Neuronal stem cell (in vitro differentiated cells): ENCODE measurements around the gene P2RX7.

ENCODE experiments used
- DNase-seq: peaks from one replicate; pipeline ENCODE4 v3.0.0-alpha.2; 2013; ENCODE audit warnings: low spot score
- H2AFZ ChIP-seq: one replicate; pipeline ENCODE4 v1.6.1; 2013; ENCODE audit warnings: mild to moderate bottlenecking, low read length, inconsistent platforms
- H2AK5ac ChIP-seq: 2 replicates; pipeline ENCODE4 v1.6.1; 2013; ENCODE audit warnings: low read depth, mild to moderate bottlenecking, inconsistent platforms, low read length, moderate library complexity, mixed read lengths
- H2BK120ac ChIP-seq: 2 replicates; pipeline ENCODE4 v1.6.1; 2013; ENCODE audit warnings: low read depth, mild to moderate bottlenecking, inconsistent platforms, low read length, moderate library complexity, mixed read lengths
- H2BK12ac ChIP-seq: one replicate; pipeline ENCODE4 v1.6.1; 2013; ENCODE audit warnings: low read length, inconsistent platforms
- H2BK15ac ChIP-seq: 2 replicates; pipeline ENCODE4 v1.6.1; 2013; ENCODE audit warnings: mild to moderate bottlenecking, low read length, inconsistent platforms, mixed read lengths
- H2BK5ac ChIP-seq: one replicate; pipeline ENCODE4 v1.6.1; 2013; ENCODE audit warnings: inconsistent platforms, mild to moderate bottlenecking, low read length, moderate library complexity
- H3K14ac ChIP-seq: one replicate; pipeline ENCODE4 v1.6.1; 2013; ENCODE audit warnings: low read length, inconsistent platforms
- H3K18ac ChIP-seq: 2 replicates; pipeline ENCODE4 v1.6.1; 2013; ENCODE audit warnings: low read length, inconsistent platforms
- H3K23ac ChIP-seq: 2 replicates; pipeline ENCODE4 v1.6.1; 2013; ENCODE audit warnings: low read depth, mild to moderate bottlenecking, mixed read lengths, low read length, inconsistent platforms; ENCODE audit not compliant: poor library complexity
- H3K27ac ChIP-seq: replicated peaks from 3 replicates; pipeline ENCODE4 v1.5.1; 2013; ENCODE audit warnings: low read length, inconsistent platforms
- H3K27me3 ChIP-seq, 3 experiments: 2 replicates each; pipeline ENCODE4 v1.6.1; 2013; ENCODE audit warnings: low read length in 3 of 3, mild to moderate bottlenecking in 2 of 3, inconsistent platforms in 1 of 3, low read depth in 1 of 3, mixed read lengths in 1 of 3, moderate library complexity in 1 of 3; ENCODE audit not compliant: control insufficient read depth in 3 of 3, insufficient read depth in 3 of 3
- H3K36me3 ChIP-seq, 2 donors: replicated peaks in 1 of 2; 2 replicates each; pipeline ENCODE4 v1.6.1; 2013; ENCODE audit warnings: low read length in 2 of 2; ENCODE audit not compliant: control insufficient read depth in 2 of 2, insufficient read depth in 2 of 2
- H3K4ac ChIP-seq: 2 replicates; pipeline ENCODE4 v1.6.1; 2013; ENCODE audit warnings: inconsistent platforms, mild to moderate bottlenecking, low read length, moderate library complexity
- H3K4me1 ChIP-seq, 2 donors: 1 replicate in 1 of 2; 2 replicates in 1 of 2; pipeline ENCODE4 v1.6.1; 2013; ENCODE audit warnings: low read length in 2 of 2, low read depth in 1 of 2; ENCODE audit not compliant: control insufficient read depth in 2 of 2, insufficient read depth in 1 of 2
- H3K4me2 ChIP-seq: one replicate; pipeline ENCODE4 v1.6.1; 2013; ENCODE audit warnings: mild to moderate bottlenecking, low read length, inconsistent platforms; ENCODE audit not compliant: insufficient read depth, poor library complexity, severe bottlenecking
- H3K4me3 ChIP-seq, 2 donors: 2 replicates each; pipeline ENCODE4 v1.5.1; 2013; ENCODE audit warnings: low read length in 2 of 2, mild to moderate bottlenecking in 2 of 2, inconsistent platforms in 1 of 2, moderate library complexity in 1 of 2
- H3K79me1 ChIP-seq: one replicate; pipeline ENCODE4 v1.6.1; 2013; ENCODE audit warnings: low read depth, mild to moderate bottlenecking, inconsistent platforms, low read length, moderate library complexity
- H3K9ac ChIP-seq: one replicate; pipeline ENCODE4 v1.6.1; 2013; ENCODE audit warnings: mild to moderate bottlenecking, low read depth, low read length, inconsistent platforms; ENCODE audit not compliant: poor library complexity
- H3K9me3 ChIP-seq, 2 donors: replicated peaks in 1 of 2; 2 replicates each; pipeline versions ENCODE3 to v1.6.1; 2013; ENCODE audit warnings: low read length in 2 of 2, mild to moderate bottlenecking in 2 of 2, inconsistent platforms in 1 of 2, low read depth in 1 of 2, mixed read lengths in 1 of 2, moderate library complexity in 1 of 2; ENCODE audit not compliant: control insufficient read depth in 2 of 2, insufficient read depth in 1 of 2
- H4K8ac ChIP-seq: one replicate; pipeline ENCODE4 v1.6.1; 2013; ENCODE audit warnings: low read depth, mild to moderate bottlenecking, inconsistent platforms, low read length, moderate library complexity
- H4K91ac ChIP-seq: one replicate; pipeline ENCODE4 v1.6.1; 2013; ENCODE audit warnings: low read length, low read depth, mild to moderate bottlenecking, inconsistent platforms; ENCODE audit not compliant: poor library complexity
- WGBS, 2 donors: extraction: QIAGEN DNeasy Blood & Tissue Kit; methylation state at CpG; one replicate each; pipeline ENCODE4 v1.1.7; 2013; ENCODE audit warnings: missing lambda C conversion rate in 2 of 2, mixed read lengths in 1 of 2; ENCODE audit not compliant: insufficient read length in 2 of 2, insufficient replicate concordance in 1 of 2; ENCODE audit errors: extremely low coverage in 2 of 2; 5-methylcytosine and 5-hydroxymethylcytosine counted together

The P2RX7 gene

GRCh38 chr12:121165316-121165715 lies 32.6 kb downstream of the P2RX7 start:
- H3K4me3 ChIP-seq, result no peak overlapping the region
- WGBS, 2 donors, result no CpG with 5 or more reads among the region's 9 CpGs
- H2BK15ac ChIP-seq, result no peak overlapping the region
- H3K4me1 ChIP-seq, result no peaks in the 10 kb centered on the region
- H3K27ac ChIP-seq, result no peak overlapping the region
- no peaks in the 10 kb centered on the region for H3K9me3 ChIP-seq
- H3K23ac ChIP-seq, result no peak overlapping the region
- H3K9ac ChIP-seq, result no peak overlapping the region
- H3K79me1 ChIP-seq, result no peaks in the 10 kb centered on the region
- H2BK12ac ChIP-seq, result no peak overlapping the region
- H3K4me2 ChIP-seq, result no peak overlapping the region
- H3K36me3 ChIP-seq, result no peaks in the 10 kb centered on the region
- no peak for DNase-seq
- no peak overlapping the region for H2AK5ac ChIP-seq
- no peak overlapping the region for H2BK5ac ChIP-seq
- H3K14ac ChIP-seq, result no peak overlapping the region
- peaks cover 0 to 7% (median 0%) of the 10 kb centered on the region in 3 experiments for H3K27me3 ChIP-seq
- H2AFZ ChIP-seq, result no peak overlapping the region
- no peak overlapping the region for H4K8ac ChIP-seq
- H4K91ac ChIP-seq, result no peak overlapping the region
- no peak overlapping the region for H2BK120ac ChIP-seq
- H3K18ac ChIP-seq, result no peak overlapping the region
- H3K4ac ChIP-seq, result no peak overlapping the region

- Histone ChIP-seq H3K4me2 (no peak overlapping the region), H2BK15ac (no peak overlapping the region), H2AK5ac (no peak overlapping the region), H2AFZ (no peak overlapping the region), H3K4me3 (no peak overlapping the region), H3K4me1 (no peaks in the 10 kb centered on the region), H3K9me3 (no peaks in the 10 kb centered on the region), H3K27me3 (peaks cover 0 to 3% (median 0%) of the 10 kb centered on the region in 3 experiments), H3K4ac (no peak overlapping the region), H3K27ac (no peak overlapping the region), H4K8ac (no peak overlapping the region), H2BK5ac (no peak overlapping the region), H3K9ac (no peak overlapping the region), H3K79me1 (no peaks in the 10 kb centered on the region), H3K14ac (no peak overlapping the region), H3K18ac (no peak overlapping the region), H4K91ac (no peak overlapping the region), H3K23ac (no peak overlapping the region), H2BK120ac (no peak overlapping the region), H2BK12ac (no peak overlapping the region), H3K36me3 (no peaks in the 10 kb centered on the region)
- DNase-seq, result no peak
- no CpG with 5 or more reads among the region's 1 CpG for WGBS, 2 donors
Observed at GRCh38 chr12:121166356-121166755, 33.7 kb downstream of the P2RX7 start.

GRCh38 chr12:121167232-121167820 lies 34.6 kb downstream of the P2RX7 start:
- H3K4me3 ChIP-seq, result no peak overlapping the region
- H4K8ac ChIP-seq, result peak overlapping the region; percentile 1

GRCh38 chr12:121167951-121168350 lies 35.3 kb downstream of the P2RX7 start:
- Histone ChIP-seq H3K27ac (no peak overlapping the region), H3K9me3 (no peaks in the 10 kb centered on the region), H3K23ac (no peak overlapping the region), H3K18ac (no peak overlapping the region), H4K91ac (no peak overlapping the region), H4K8ac (no peak overlapping the region), H3K36me3 (no peaks in the 10 kb centered on the region), H2BK120ac (no peak overlapping the region), H2BK12ac (no peak overlapping the region), H3K14ac (no peak overlapping the region), H3K9ac (no peak overlapping the region), H3K4ac (no peak overlapping the region), H2AK5ac (no peak overlapping the region), H2BK5ac (no peak overlapping the region), H3K4me2 (no peak overlapping the region), H2AFZ (no peak overlapping the region), H3K79me1 (no peaks in the 10 kb centered on the region), H3K27me3 (peaks cover 0 to 3% (median 0%) of the 10 kb centered on the region in 3 experiments), H3K4me1 (no peaks in the 10 kb centered on the region), H2BK15ac (no peak overlapping the region), H3K4me3 (no peak overlapping the region)
- no peak for DNase-seq
- WGBS, 2 donors, result no CpG with 5 or more reads among the region's 3 CpGs

More at GRCh38 chr12:121167232-121167820, 34.6 kb downstream of the P2RX7 start:
- no peak overlapping the region for H3K14ac ChIP-seq
- no peak overlapping the region for H3K4me2 ChIP-seq
- no CpG with 5 or more reads among the region's 14 CpGs for WGBS, 2 donors
- H2BK15ac ChIP-seq, result no peak overlapping the region
- no peaks in the 10 kb centered on the region for H3K9me3 ChIP-seq
- no peaks in the 10 kb centered on the region for H3K79me1 ChIP-seq
- no peaks in the 10 kb centered on the region for H3K4me1 ChIP-seq
- no peak overlapping the region for H2AFZ ChIP-seq
- no peaks in the 10 kb centered on the region for H3K36me3 ChIP-seq
- no peak for DNase-seq
- H3K4ac ChIP-seq, result no peak overlapping the region
- no peak overlapping the region for H3K23ac ChIP-seq
- no peak overlapping the region for H2BK12ac ChIP-seq
- H3K27me3 ChIP-seq, result peaks cover 0 to 3% (median 0%) of the 10 kb centered on the region in 3 experiments
- no peak overlapping the region for H3K9ac ChIP-seq
- no peak overlapping the region for H2AK5ac ChIP-seq
- H3K18ac ChIP-seq, result peak overlapping the region; percentile 40
- H2BK5ac ChIP-seq, result no peak overlapping the region
- H2BK120ac ChIP-seq, result no peak overlapping the region
- no peak overlapping the region for H4K91ac ChIP-seq
- H3K27ac ChIP-seq, result no peak overlapping the region
